IMR-90 (cell line): ENCODE data around the gene QSER1. TPM values are rescaled to one million over a fixed set of nuclear protein-coding genes. Genes with fewer than 3 reads are reported as not detected.

ENCODE experiments used
- ATAC-seq: fragments of 200-7000 bp; cut with Tn5 transposase; 2 replicates; pipeline ENCODE4 v1.9.1; 2020; ENCODE audit warnings: low read depth, mild to moderate bottlenecking, moderate library complexity
- BruUV-seq: library from RNA; stranded (reverse); fragments of 400-500 nt; replicated peaks from 2 replicates; lab custom pipeline; 2021; lab: Mats Ljungman, UMichigan
- CTCF ChIA-PET: fragments of 300-600 bp; formaldehyde crosslinking; extraction: SDS; loops from one replicate; lab custom pipeline; 2021; ENCODE audit warnings: antibody characterized with exemption; lab: Yijun Ruan, JAX
- POLR2A ChIA-PET: fragments of 300-600 bp; sonication (Branson Sonifier 250); formaldehyde crosslinking; loops from one replicate; lab custom pipeline; 2022; ENCODE audit warnings: antibody characterized with exemption; ENCODE audit not compliant: unreplicated experiment; lab: Charles Lee
- DNase-seq: peaks from one replicate; pipeline ENCODE4 v3.0.0; 2013
- H2AFZ ChIP-seq: replicated peaks from 2 replicates; pipeline ENCODE3; 2013; ENCODE audit warnings: low read length, mild to moderate bottlenecking; ENCODE audit not compliant: poor library complexity
- H2AK5ac ChIP-seq: 2 replicates; pipeline ENCODE4 v1.6.1; 2013; ENCODE audit warnings: low read depth, low read length, inconsistent platforms
- H2AK9ac ChIP-seq: replicated peaks from 2 replicates; pipeline ENCODE3; 2013; ENCODE audit warnings: mild to moderate bottlenecking, low read depth, low read length, moderate library complexity; ENCODE audit not compliant: poor library complexity
- H2BK120ac ChIP-seq: 2 replicates; pipeline ENCODE4 v1.6.1; 2013; ENCODE audit warnings: low read depth, low read length, inconsistent platforms
- H2BK15ac ChIP-seq: 3 replicates; pipeline ENCODE4 v1.6.1; 2013; ENCODE audit warnings: low read depth, low read length, inconsistent platforms
- H2BK20ac ChIP-seq: 2 replicates; pipeline ENCODE4 v1.6.1; 2013; ENCODE audit warnings: low read depth, mild to moderate bottlenecking, inconsistent platforms, low read length, moderate library complexity
- H2BK5ac ChIP-seq: 2 replicates; pipeline ENCODE4 v1.6.1; 2013; ENCODE audit warnings: mild to moderate bottlenecking, low read depth, low read length, inconsistent platforms; ENCODE audit not compliant: poor library complexity, severe bottlenecking
- H3K14ac ChIP-seq: replicated peaks from 2 replicates; pipeline ENCODE4 v1.6.1; 2013; ENCODE audit warnings: low read depth, low read length, inconsistent platforms
- H3K18ac ChIP-seq: 2 replicates; pipeline ENCODE4 v1.6.1; 2013; ENCODE audit warnings: low read depth, low read length, control low read depth
- H3K23ac ChIP-seq: 2 replicates; pipeline ENCODE4 v1.6.1; 2013; ENCODE audit warnings: low read depth, low read length, inconsistent platforms
- H3K27ac ChIP-seq: 2 replicates; pipeline ENCODE4 v1.5.1; 2013; ENCODE audit warnings: mild to moderate bottlenecking, control low read depth, low read length; ENCODE audit not compliant: insufficient read depth
- H3K27me3 ChIP-seq: 2 replicates; pipeline ENCODE4 v1.6.1; 2013; ENCODE audit warnings: low read length; ENCODE audit not compliant: control insufficient read depth, insufficient read depth
- H3K36me3 ChIP-seq: 2 replicates; pipeline ENCODE4 v1.6.1; 2013; ENCODE audit warnings: low read length, mixed read lengths; ENCODE audit not compliant: control insufficient read depth, insufficient read depth
- H3K4ac ChIP-seq: 2 replicates; pipeline ENCODE4 v1.6.1; 2013; ENCODE audit warnings: low read depth, low read length, inconsistent platforms
- H3K4me1 ChIP-seq: 2 replicates; pipeline ENCODE4 v1.6.1; 2013; ENCODE audit warnings: low read length, mixed read lengths; ENCODE audit not compliant: control insufficient read depth, insufficient read depth
- H3K4me2 ChIP-seq: 2 replicates; pipeline ENCODE4 v1.6.1; 2013; ENCODE audit warnings: low read depth, mild to moderate bottlenecking, control low read depth, low read length, moderate library complexity
- H3K4me3 ChIP-seq: 2 replicates; pipeline ENCODE4 v1.5.1; 2013; ENCODE audit warnings: low read depth, mild to moderate bottlenecking, control low read depth, low read length, moderate library complexity; ENCODE audit not compliant: insufficient read depth
- H3K56ac ChIP-seq: 2 replicates; pipeline ENCODE4 v1.6.1; 2013; ENCODE audit warnings: low read length, inconsistent platforms; ENCODE audit not compliant: insufficient read depth; ENCODE audit errors: extremely low read depth
- H3K79me1 ChIP-seq, 2 experiments: 2 replicates each; pipeline ENCODE4 v1.6.1; 2013; ENCODE audit warnings: low read length in 2 of 2, inconsistent platforms in 1 of 2, low read depth in 1 of 2
- H3K9ac ChIP-seq: 2 replicates; pipeline ENCODE4 v1.6.1; 2013; ENCODE audit warnings: low read depth, low read length, control low read depth
- H3K9me1 ChIP-seq: 2 replicates; pipeline ENCODE4 v1.6.1; 2013; ENCODE audit warnings: low read length, inconsistent platforms; ENCODE audit not compliant: insufficient read depth
- H3K9me3 ChIP-seq: 2 replicates; pipeline ENCODE4 v1.6.1; 2013; ENCODE audit warnings: low read length; ENCODE audit not compliant: control insufficient read depth, insufficient read depth
- H4K20me1 ChIP-seq: 2 replicates; pipeline ENCODE4 v1.6.1; 2013; ENCODE audit warnings: low read length, inconsistent platforms; ENCODE audit not compliant: insufficient read depth
- H4K5ac ChIP-seq: 2 replicates; pipeline ENCODE4 v1.6.1; 2013; ENCODE audit warnings: mild to moderate bottlenecking, low read depth, low read length, control low read depth
- H4K8ac ChIP-seq, 2 experiments: 2 replicates each; pipeline ENCODE4 v1.6.1; 2013; ENCODE audit warnings: low read depth in 2 of 2, low read length in 2 of 2, control low read depth in 1 of 2, inconsistent platforms in 1 of 2
- H4K91ac ChIP-seq: 2 replicates; pipeline ENCODE4 v1.6.1; 2013; ENCODE audit warnings: low read depth, low read length, inconsistent platforms; ENCODE audit not compliant: insufficient read depth
- BHLHE40 ChIP-seq: fragments of 150-350 bp; IDR thresholded peaks from 2 replicates; pipeline ENCODE4 v1.6.1; 2016; ENCODE audit warnings: mild to moderate bottlenecking, low read depth, low read length
- CEBPB ChIP-seq: IDR thresholded peaks from 2 replicates; pipeline ENCODE4 v1.6.1; 2012; ENCODE audit warnings: low read depth, low read length, improper control_type of control experiment
- CHD1 ChIP-seq: IDR thresholded peaks from 2 replicates; pipeline ENCODE4 v1.6.1; 2012; ENCODE audit warnings: low read depth, low read length, improper control_type of control experiment
- CTCF ChIP-seq: conservative IDR thresholded peaks from 2 replicates; pipeline ENCODE4 v1.5.1; 2012; ENCODE audit warnings: mild to moderate bottlenecking, low read depth, low read length, improper control_type of control experiment
- ELK1 ChIP-seq: fragments of 150-350 bp; IDR thresholded peaks from 2 replicates; pipeline ENCODE4 v1.6.1; 2016; ENCODE audit warnings: low read depth, mild to moderate bottlenecking, low read length, moderate library complexity, borderline replicate concordance
- FOS ChIP-seq: fragments of 150-350 bp; IDR thresholded peaks from 2 replicates; pipeline ENCODE4 v1.6.1; 2016; ENCODE audit warnings: low read depth, low read length
- MAFK ChIP-seq: IDR thresholded peaks from 2 replicates; pipeline ENCODE4 v1.6.1; 2012; ENCODE audit warnings: low read depth, low read length, improper control_type of control experiment
- MAZ ChIP-seq: IDR thresholded peaks from 2 replicates; pipeline ENCODE4 v1.6.1; 2012; ENCODE audit warnings: low read depth, mild to moderate bottlenecking, low read length, improper control_type of control experiment, moderate library complexity, borderline replicate concordance
- MXI1 ChIP-seq: IDR thresholded peaks from 2 replicates; pipeline ENCODE4 v1.6.1; 2012; ENCODE audit warnings: low read depth, mild to moderate bottlenecking, low read length, moderate library complexity, borderline replicate concordance
- NFE2L2 ChIP-seq: fragments of 150-350 bp; IDR thresholded peaks from 2 replicates; pipeline ENCODE4 v1.6.1; 2016; ENCODE audit warnings: low read depth, mild to moderate bottlenecking, low read length
- POLR2A ChIP-seq: IDR thresholded peaks from 2 replicates; pipeline ENCODE4 v1.6.1; 2012; ENCODE audit warnings: mild to moderate bottlenecking, low read depth, low read length
- RAD21 ChIP-seq: IDR thresholded peaks from 2 replicates; pipeline ENCODE4 v1.6.1; 2012; ENCODE audit warnings: low read length, improper control_type of control experiment
- RCOR1 ChIP-seq: IDR thresholded peaks from 2 replicates; pipeline ENCODE4 v1.6.1; 2012; ENCODE audit warnings: mild to moderate bottlenecking, low read length, improper control_type of control experiment; ENCODE audit not compliant: insufficient replicate concordance
- RFX5 ChIP-seq: IDR thresholded peaks from 2 replicates; pipeline ENCODE4 v1.8.0; 2012; ENCODE audit warnings: low read depth, mild to moderate bottlenecking, low read length, moderate library complexity
- SMC3 ChIP-seq: fragments of 150-350 bp; IDR thresholded peaks from 2 replicates; pipeline ENCODE4 v1.6.1; 2016; ENCODE audit warnings: low read depth, mild to moderate bottlenecking, antibody characterized with exemption, low read length, moderate library complexity
- USF2 ChIP-seq: fragments of 150-350 bp; IDR thresholded peaks from 2 replicates; pipeline ENCODE4 v1.6.1; 2017; ENCODE audit warnings: mild to moderate bottlenecking, antibody characterized with exemption, low read length, low read depth
- WGBS, 2 experiments: methylation state at CpG; one replicate each; pipeline versions ENCODE4 v1.1.5 to v1.1.7; 2013; ENCODE audit warnings: missing lambda C conversion rate in 2 of 2; ENCODE audit not compliant: insufficient read length in 1 of 2; ENCODE audit errors: extremely low coverage in 2 of 2; 5-methylcytosine and 5-hydroxymethylcytosine counted together
- dilution Hi-C: fragments of 300-500 bp; cut with HindIII; formaldehyde crosslinking; loops from one replicate; pipeline ENCODE4 v1.14.3; 2018; ENCODE audit warnings: low sequenced_read_pairs; ENCODE audit not compliant: unreplicated experiment
- in situ Hi-C: fragments of 300-500 bp; cut with MboI; formaldehyde crosslinking; loops from 3 replicates; pipeline ENCODE4 v1.14.3; 2019; ENCODE audit warnings: low sequenced_read_pairs, inconsistent platforms, mixed read lengths
- intact Hi-C: fragments of 100-400 bp; cut with micrococcal nuclease; formaldehyde crosslinking; loops from 2 replicates; pipeline ENCODE4 v1.10.0; 2022
- polyA plus RNA-seq, 3 experiments: library from polyadenylated mRNA; depleted of rRNA; stranded (reverse); fragments of >200 nt; gene quantifications; 2 replicates each; pipeline ENCODE4 v1.2.3, GENCODE V29; 2012; ENCODE audit warnings: low replicate concordance in 1 of 3
- total RNA-seq: library from RNA; depleted of rRNA; stranded (reverse); fragments of >200 nt; gene quantifications from 2 replicates; pipeline ENCODE4 v1.2.3, GENCODE V29; 2012

QSER1 gene
- total and polyA plus RNA-seq, 2 of the 4 experiments (the other 2 are of a cell fraction): 5.9 to 15.6 TPM

- no peak overlapping the region for H3K27ac ChIP-seq
- no peaks in the 10 kb centered on the region for H3K4me1 ChIP-seq
- no peak overlapping the region for H2BK5ac ChIP-seq
- H4K5ac ChIP-seq: no peak overlapping the region
- no peaks in the 10 kb centered on the region for H3K36me3 ChIP-seq
- no TSS peak for BruUV-seq
- no peaks in the 10 kb centered on the region for H4K20me1 ChIP-seq
- intact Hi-C loops (no loop called here), in situ Hi-C loops (no loop called here), dilution Hi-C loops (no loop called here)
- TF ChIP-seq ELK1 (no peak), CHD1 (no peak), FOS (no peak), POLR2A (no peak), MXI1 (no peak), USF2 (no peak), NFE2L2 (no peak), MAFK (no peak), SMC3 (no peak), BHLHE40 (no peak), CTCF (no peak), CEBPB (no peak), RCOR1 (no peak), RFX5 (no peak), MAZ (no peak), RAD21 (no peak)
- H3K9ac ChIP-seq: no peak overlapping the region
- CTCF ChIA-PET: no interaction called here
- H3K27me3 ChIP-seq: peaks cover 7% of the 10 kb centered on the region
- no peaks in the 10 kb centered on the region for H3K9me3 ChIP-seq
- no peak overlapping the region for H3K4me3 ChIP-seq
- DNase-seq: no peak
- ATAC-seq: no peak
- no peaks in the 10 kb centered on the region for H3K9me1 ChIP-seq
- H3K4me2 ChIP-seq: no peak overlapping the region
- no peak overlapping the region for H3K14ac ChIP-seq
- no peak overlapping the region for H2AFZ ChIP-seq
- no peak overlapping the region for H3K18ac ChIP-seq
- no peak overlapping the region for H2BK120ac ChIP-seq
- H3K23ac ChIP-seq: no peak overlapping the region
- H2AK9ac ChIP-seq: no peak overlapping the region
- H2AK5ac ChIP-seq: no peak overlapping the region
- H2BK15ac ChIP-seq: no peak overlapping the region
- no peak overlapping the region for H4K91ac ChIP-seq
- no peak overlapping the region for H3K56ac ChIP-seq
- 17% methylated on average over 1 of the region's 2 CpGs; no CpG with 5 or more reads in 1 of the 2 experiments for WGBS, 2 experiments
- POLR2A ChIA-PET: no interaction called here
- no peak overlapping the region for H2BK20ac ChIP-seq
- no peak overlapping the region for H3K4ac ChIP-seq
- no peaks in the 10 kb centered on the region for H3K79me1 ChIP-seq
- H4K8ac ChIP-seq: no peak overlapping the region
These were observed 37.0 kb upstream of the QSER1 start for GRCh38 chr11:32855601-32856000.
